Fibroblast of the aortic adventitia (primary cell): Measurements from ENCODE around the gene SP6. TPM values are rescaled to one million over a fixed set of nuclear protein-coding genes. Genes with fewer than 3 reads are reported as not detected.

Experiments
- DNase-seq: peaks from one replicate; pipeline ENCODE4 v3.0.0-alpha.2; 2010; ENCODE audit warnings: low read depth
- H3K4me3 ChIP-seq: 2 replicates; pipeline ENCODE4 v1.5.1; 2011; ENCODE audit warnings: low read depth, mild to moderate bottlenecking, control low read depth, low read length, moderate library complexity
- CTCF ChIP-seq: IDR thresholded peaks from 2 replicates; pipeline ENCODE4 v1.5.1; 2011; ENCODE audit warnings: mild to moderate bottlenecking, low read length, control low read depth, inconsistent platforms; ENCODE audit not compliant: insufficient read depth
- total RNA-seq: library from RNA; depleted of rRNA; stranded (reverse); fragments of >200 nt; gene quantifications from 2 replicates; pipeline ENCODE4 v1.2.3, GENCODE V29; 2012; ENCODE audit warnings: low replicate concordance

Gene SP6
- total RNA-seq, 1 donor, result 0.09 TPM

- no peak overlapping the region for H3K4me3 ChIP-seq
- TF ChIP-seq CTCF, result no peak
- DNase-seq, result no peak
Measured at GRCh38 chr17:47853616-47854015, 2.7 kb upstream of the SP6 start.

- DNase-seq, result peak; percentile 24
- TF ChIP-seq CTCF, result no peak
- H3K4me3 ChIP-seq, result no peak overlapping the region
Measured at GRCh38 chr17:47852113-47852949, 1.4 kb upstream of the SP6 start.

GRCh38 chr17:47851764-47852112 is 775 bp upstream of the SP6 start:
- DNase-seq, result no peak
- TF ChIP-seq CTCF, result no peak

GRCh38 chr17:47850373-47850691 is 631 bp downstream of the SP6 start:
- no peak for TF ChIP-seq CTCF
- H3K4me3 ChIP-seq, result no peak overlapping the region

More at GRCh38 chr17:47851764-47852112, 775 bp upstream of the SP6 start:
- no peak overlapping the region for H3K4me3 ChIP-seq

GRCh38 chr17:47848198-47848513 is 2.8 kb downstream of the SP6 start:
- H3K4me3 ChIP-seq, result no peak overlapping the region
- no peak for TF ChIP-seq CTCF
- no peak for DNase-seq

More at GRCh38 chr17:47850373-47850691, 631 bp downstream of the SP6 start:
- no peak for DNase-seq

- no peak overlapping the region for H3K4me3 ChIP-seq
- no peak for DNase-seq
- peak; percentile 27 for TF ChIP-seq CTCF
Measured at GRCh38 chr17:47847341-47848197, 3.4 kb downstream of the SP6 start.
